RKO (cell line): ENCODE results near the gene PSORS1C1.
"Not testable (repeated sequence)": the region's sequence is repeated elsewhere in the genome, so short reads cannot be mapped to it uniquely, and the experiment has no call there.

ENCODE experiments used
- DNase-seq: peaks from one replicate; pipeline ENCODE4 v3.0.0-alpha.2; 2016; ENCODE audit warnings: low spot score

Gene PSORS1C1

DNA sequence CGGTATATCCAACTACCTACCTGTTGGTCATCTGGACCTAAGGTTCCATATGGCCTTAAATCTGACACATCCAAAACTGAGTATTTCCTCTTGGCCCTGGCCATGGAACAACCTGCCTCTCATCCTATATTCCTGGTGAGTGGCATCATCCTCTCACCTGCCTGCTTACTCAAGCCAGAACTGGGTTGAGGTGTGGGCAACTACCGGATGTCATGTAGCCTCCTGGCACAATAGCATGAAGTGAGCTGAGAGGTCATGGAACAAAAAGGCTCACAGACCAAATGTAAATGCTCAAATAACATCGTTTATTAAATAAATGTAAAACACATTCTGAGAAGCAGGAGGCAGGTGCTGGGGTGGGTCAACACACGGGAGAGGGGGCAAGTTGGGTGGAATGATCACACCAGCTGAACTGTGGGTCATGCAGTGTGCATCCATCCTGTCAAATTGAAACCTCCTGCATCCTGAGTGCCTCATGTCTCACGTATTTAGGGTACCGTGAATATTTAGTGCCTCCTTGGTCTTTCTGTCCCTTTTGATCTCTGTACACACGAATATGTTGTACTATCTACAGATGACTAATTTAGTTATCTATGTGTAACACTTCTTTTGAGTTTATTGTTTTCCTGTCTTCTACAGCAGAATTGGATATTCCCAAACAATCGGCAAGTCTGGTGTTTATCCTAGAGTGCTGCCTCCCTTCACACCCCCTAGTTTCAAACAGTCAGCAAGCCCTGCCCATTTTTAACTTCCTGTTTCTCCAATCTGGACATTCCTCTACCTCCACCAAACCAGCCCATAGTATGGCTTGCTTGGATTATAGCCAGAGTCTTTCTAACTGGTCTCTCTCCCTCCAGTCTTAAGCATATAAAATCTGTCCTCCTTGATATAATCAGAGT is 63.8 kb downstream of the PSORS1C1 start:
- no peak for DNase-seq

DNA sequence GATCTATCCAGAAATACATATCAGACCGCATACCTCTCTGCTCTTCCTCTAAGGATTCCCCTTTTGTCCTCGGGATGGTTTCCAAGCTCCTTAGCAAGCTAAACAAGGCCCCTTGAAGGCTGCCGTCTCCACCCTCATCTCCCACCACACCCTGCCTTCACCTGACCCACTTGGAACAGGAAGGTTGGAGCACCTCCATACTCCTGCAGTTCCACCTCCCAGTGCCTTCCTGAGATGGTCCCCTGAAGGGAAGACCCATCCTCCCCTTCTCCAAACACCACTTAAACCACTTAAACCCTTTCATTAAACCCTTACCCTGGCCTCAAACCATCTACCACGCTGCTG is 64.4 kb downstream of the PSORS1C1 start:
- no peak for DNase-seq

DNA sequence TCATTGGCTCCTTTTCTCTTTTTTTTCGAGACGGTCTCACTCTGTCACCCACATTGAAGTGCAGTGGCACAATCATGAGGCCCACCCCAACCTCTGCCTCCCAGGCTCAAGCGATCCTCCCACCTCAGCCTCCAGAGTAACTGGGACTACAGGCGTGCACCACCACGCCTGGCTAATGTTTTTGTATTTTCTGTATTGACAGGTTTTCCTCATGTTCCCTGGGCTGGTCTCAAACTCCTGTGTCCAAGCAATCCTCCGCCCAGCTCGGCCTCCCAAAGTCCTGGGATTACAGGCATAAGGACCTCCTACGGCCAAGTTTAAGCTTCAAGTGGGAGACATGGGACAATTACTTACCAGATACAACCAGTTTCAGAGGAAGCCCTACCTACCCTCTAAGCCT is 65.3 kb downstream of the PSORS1C1 start:
- DNase-seq: no peak

DNA sequence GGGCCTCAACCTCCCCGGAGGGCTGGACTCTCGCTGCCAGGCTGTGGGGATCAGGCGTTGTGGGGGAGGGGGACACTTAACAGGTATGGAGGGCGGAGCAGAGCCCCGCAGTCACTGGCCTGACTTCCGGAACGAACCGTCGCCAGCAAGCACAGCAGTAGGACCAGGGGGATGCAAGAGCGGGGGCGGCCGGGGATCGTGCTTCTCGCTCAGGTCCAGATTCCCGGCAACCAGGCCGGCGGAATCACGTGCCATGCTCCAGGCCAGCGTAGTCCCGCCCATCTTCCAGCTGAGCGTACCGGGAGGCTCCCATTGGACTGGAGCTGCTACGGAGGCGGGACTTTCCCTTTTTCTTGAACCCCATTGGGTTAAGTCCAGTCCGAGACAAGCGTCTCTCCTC is 65.9 kb downstream of the PSORS1C1 start:
- no peak for DNase-seq

DNA sequence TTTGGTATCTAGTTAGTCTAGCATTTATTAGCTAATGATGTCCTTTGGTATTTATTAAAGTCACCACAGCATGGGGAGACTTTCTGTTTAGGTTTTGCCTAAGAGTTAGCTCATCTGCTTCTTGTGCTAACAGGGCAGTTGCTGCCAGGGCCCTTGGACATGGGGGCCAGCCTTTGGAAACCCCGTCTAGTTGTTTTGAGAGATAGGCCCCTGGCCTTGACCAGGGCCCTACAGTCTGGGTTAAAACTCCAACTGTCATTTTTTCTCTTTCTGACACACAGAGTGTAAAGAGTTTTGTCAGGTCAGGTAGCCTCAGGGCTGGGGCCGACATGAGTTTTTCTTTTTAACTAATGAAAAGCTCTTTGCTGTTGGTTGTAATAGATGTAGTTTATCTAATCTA is 68.7 kb downstream of the PSORS1C1 start:
- not testable (repeated sequence) for DNase-seq

DNA sequence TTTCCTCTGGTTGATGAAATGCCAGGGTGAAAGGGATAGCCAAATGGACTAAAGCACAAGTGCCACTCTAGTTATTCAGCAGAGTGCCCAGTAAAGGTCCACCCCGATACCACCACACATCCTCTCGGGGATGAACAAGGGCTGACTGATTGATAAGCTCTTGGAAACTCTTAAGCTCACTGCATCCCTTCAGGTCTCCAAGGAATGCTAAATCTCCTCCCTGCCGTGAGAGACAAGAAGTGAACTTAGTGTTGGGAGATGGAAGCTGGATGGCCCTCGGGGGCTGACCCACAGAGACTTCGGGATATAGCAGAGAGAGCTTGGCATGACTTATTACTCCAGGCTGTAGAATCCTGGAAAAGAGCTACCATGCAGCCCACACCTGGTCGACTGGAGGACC is 69.3 kb downstream of the PSORS1C1 start:
- not testable (repeated sequence) for DNase-seq

DNA sequence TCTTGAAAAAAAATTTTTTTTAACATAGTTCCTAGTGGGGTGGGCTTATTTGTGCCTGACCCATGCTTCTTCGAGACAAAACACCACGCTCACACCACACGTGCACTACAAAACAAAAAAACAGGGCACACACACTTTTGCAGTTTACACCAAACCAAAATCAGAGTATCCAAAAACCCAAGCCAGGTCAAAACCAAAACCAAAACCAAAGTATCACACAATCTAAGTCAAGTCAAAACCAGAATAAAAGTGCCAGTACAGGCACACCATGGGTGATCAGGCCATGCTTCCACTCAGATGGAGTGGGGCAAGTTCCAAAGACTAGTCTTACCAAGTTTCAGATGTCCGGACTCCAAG is 71.1 kb downstream of the PSORS1C1 start:
- DNase-seq: not testable (repeated sequence)

DNA sequence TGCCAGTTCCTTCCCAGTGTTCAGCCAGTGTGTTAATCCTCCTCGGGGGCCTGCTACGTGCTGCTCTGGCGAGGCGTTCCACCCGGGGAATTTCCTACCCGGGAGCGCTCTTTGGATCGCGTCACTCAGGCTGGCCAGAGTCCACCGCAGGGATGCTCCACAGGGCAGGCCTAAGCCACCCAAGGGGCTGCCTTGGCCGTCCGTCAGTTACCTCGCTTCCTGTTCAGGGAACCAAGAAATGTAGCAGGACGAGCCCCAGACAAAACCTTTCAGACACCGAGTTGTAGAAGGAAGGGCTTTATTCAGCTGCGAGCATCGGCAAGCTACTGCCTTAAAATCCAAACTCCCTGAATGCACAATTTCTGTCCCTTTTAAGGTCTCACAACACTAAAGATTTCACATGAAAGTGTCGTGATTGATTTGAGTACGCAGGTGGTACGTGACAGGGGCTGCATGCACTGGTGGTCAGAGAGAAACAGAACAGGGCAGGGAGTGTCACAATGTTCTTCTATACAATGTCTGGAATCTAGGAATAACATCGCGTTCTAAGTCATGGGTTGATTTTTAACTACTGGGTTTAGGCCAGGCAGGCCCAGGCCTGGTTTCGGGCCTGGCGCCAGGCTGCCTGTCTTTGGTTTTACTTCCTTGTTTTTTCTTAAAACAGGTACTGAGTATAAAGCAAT is 71.6 kb downstream of the PSORS1C1 start:
- no peak for DNase-seq

DNA sequence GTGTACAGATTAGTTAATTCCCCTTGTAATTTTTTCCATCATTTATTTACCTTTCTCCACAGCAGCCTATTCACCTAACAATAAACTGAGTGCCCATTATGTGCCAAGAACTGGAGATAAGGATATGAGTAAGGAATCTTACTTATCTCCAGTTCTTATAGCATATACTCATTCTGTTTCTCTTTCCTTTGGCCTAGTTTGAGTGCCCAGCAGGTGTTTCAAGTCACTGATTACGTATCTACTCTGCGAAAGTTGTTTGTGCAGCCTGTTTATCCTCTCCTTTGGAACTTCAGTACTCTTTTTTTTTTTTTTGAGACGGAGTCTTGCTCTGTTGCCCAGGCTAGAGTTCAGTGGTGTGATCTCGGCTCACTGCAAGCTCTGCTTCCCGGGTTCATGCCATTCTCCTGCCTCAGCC is 73.2 kb downstream of the PSORS1C1 start:
- no peak for DNase-seq

DNA sequence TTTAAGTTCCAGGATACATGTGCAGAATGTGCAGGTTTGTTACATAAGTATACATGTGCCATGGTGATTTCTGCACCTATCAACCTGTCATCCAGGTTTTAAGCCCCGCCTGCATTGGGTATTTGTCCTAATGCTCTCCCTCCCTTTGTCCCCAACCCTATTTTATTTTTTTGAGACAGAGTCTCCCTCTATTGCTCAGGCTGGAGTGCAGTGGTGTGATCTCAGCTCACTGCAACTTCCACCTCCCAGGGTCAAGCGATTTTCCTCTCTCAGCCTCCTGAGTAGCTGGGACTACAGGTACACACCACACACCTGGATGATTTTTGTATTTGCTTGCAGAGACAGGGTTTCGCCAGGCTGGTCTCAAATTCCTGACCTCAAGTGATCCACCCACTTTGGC is 74.6 kb downstream of the PSORS1C1 start:
- not testable (repeated sequence) for DNase-seq
